Endothelial cell of umbilical vein (primary cell): Measurements from ENCODE around the gene GIMAP6. TPM values are rescaled to one million over a fixed set of nuclear protein-coding genes. Genes with fewer than 3 reads are reported as not detected.

Experiments used
- BruUV-seq: library from RNA; stranded (reverse); fragments of 400-500 nt; replicated peaks from 2 replicates; lab custom pipeline; 2021; lab: Mats Ljungman, UMichigan
- CTCF ChIA-PET: fragments of 300-600, 350-600 bp; sonication (Branson Sonifier 250); formaldehyde crosslinking; loops from one replicate; lab custom pipeline; 2021; ENCODE audit warnings: antibody characterized with exemption, inconsistent platforms; lab: Charles Lee
- POLR2A ChIA-PET: fragments of 300-600, 350-600 bp; sonication (Branson Sonifier 250); formaldehyde crosslinking; loops from one replicate; lab custom pipeline; 2021; ENCODE audit warnings: antibody characterized with exemption, inconsistent platforms; lab: Charles Lee
- DNase-seq: peaks from one replicate; pipeline ENCODE4 v3.0.0-alpha.2; 2011; ENCODE audit warnings: low read depth, low spot score
- FAIRE-seq: peaks from 2 replicates; lab custom pipeline; 2011; peaks lifted over from hg19 to GRCh38; lab: Jason Lieb, UNC
- H2AFZ ChIP-seq: 2 replicates; pipeline ENCODE4 v1.6.0; 2012; ENCODE audit warnings: low read depth, low read length, control low read depth, inconsistent platforms
- H3K27ac ChIP-seq: 2 replicates; pipeline ENCODE4 v1.5.1; 2011; ENCODE audit warnings: low read depth, mild to moderate bottlenecking, control low read depth, low read length, moderate library complexity; ENCODE audit not compliant: insufficient read depth
- H3K27me3 ChIP-seq, 2 experiments: 2 replicates each; pipeline versions ENCODE4 v1.6.0 to v1.6.1; 2011; ENCODE audit warnings: low read length in 2 of 2, mixed read lengths in 1 of 2; ENCODE audit not compliant: control insufficient read depth in 2 of 2, insufficient read depth in 2 of 2
- H3K36me3 ChIP-seq, 2 experiments: 2 replicates in 1 of 2; 3 replicates in 1 of 2; pipeline ENCODE4 v1.5.1; 2011; ENCODE audit warnings: low read length in 2 of 2, mild to moderate bottlenecking in 1 of 2, moderate library complexity in 1 of 2; ENCODE audit not compliant: control insufficient read depth in 2 of 2, insufficient read depth in 2 of 2; ENCODE audit errors: extremely low read depth in 1 of 2
- H3K4me1 ChIP-seq: 3 replicates; pipeline ENCODE4 v1.5.1; 2011; ENCODE audit warnings: mild to moderate bottlenecking, low read length; ENCODE audit not compliant: control insufficient read depth, insufficient read depth; ENCODE audit errors: extremely low read depth
- H3K4me2 ChIP-seq: 2 replicates; pipeline ENCODE4 v1.6.1; 2011; ENCODE audit warnings: low read length, control low read depth, mixed read lengths; ENCODE audit not compliant: insufficient read depth
- H3K4me3 ChIP-seq, 3 experiments: fragments of 200-600 bp in 1 of 3; sonication (generic), shearing (Covaris generic) in 1 of 3; replicated peaks in 1 of 3; 2 replicates each; pipeline ENCODE4 v1.5.1; 2011 to 2016; ENCODE audit warnings: control low read depth in 3 of 3, low read length in 3 of 3, mild to moderate bottlenecking in 2 of 3, inconsistent platforms in 1 of 3, low read depth in 1 of 3, moderate library complexity in 1 of 3; ENCODE audit not compliant: insufficient read depth in 1 of 3
- H3K79me2 ChIP-seq: 2 replicates; pipeline ENCODE4 v1.6.0; 2012; ENCODE audit warnings: low read length, inconsistent platforms; ENCODE audit not compliant: control insufficient read depth, insufficient read depth
- H3K9ac ChIP-seq: replicated peaks from 2 replicates; pipeline ENCODE3; 2011; ENCODE audit warnings: low read length, control low read depth; ENCODE audit not compliant: insufficient read depth; ENCODE audit errors: extremely low read depth
- H3K9me1 ChIP-seq: replicated peaks from 3 replicates; pipeline ENCODE4 v1.6.0; 2011; ENCODE audit warnings: mild to moderate bottlenecking, low read length; ENCODE audit not compliant: control insufficient read depth, insufficient read depth; ENCODE audit errors: extremely low read depth
- H3K9me3 ChIP-seq: replicated peaks from 2 replicates; pipeline ENCODE4 v1.5.1; 2012; ENCODE audit warnings: low read length, inconsistent platforms; ENCODE audit not compliant: control insufficient read depth, insufficient read depth
- H4K20me1 ChIP-seq: replicated peaks from 2 replicates; pipeline ENCODE3; 2011; ENCODE audit warnings: mild to moderate bottlenecking, low read length; ENCODE audit not compliant: control insufficient read depth, insufficient read depth; ENCODE audit errors: extremely low read depth
- EZH2 ChIP-seq: IDR thresholded peaks from 2 replicates; pipeline ENCODE4 v1.6.1; 2012; ENCODE audit warnings: borderline replicate concordance, low read depth, mild to moderate bottlenecking, moderate library complexity, low read length, inconsistent platforms; ENCODE audit not compliant: severe bottlenecking
- FOS ChIP-seq: IDR thresholded peaks from 2 replicates; pipeline ENCODE4 v1.6.1; 2011; ENCODE audit warnings: mild to moderate bottlenecking, low read length, moderate library complexity, borderline replicate concordance; ENCODE audit not compliant: insufficient read depth
- GATA2 ChIP-seq: IDR thresholded peaks from 2 replicates; pipeline ENCODE4 v1.7.0; 2011; ENCODE audit warnings: low read depth, mild to moderate bottlenecking, moderate library complexity, mixed read lengths, low read length; ENCODE audit not compliant: insufficient read length, insufficient read depth
- JUN ChIP-seq: IDR thresholded peaks from 2 replicates; pipeline ENCODE4 v1.6.1; 2011; ENCODE audit warnings: borderline replicate concordance, low read depth; ENCODE audit not compliant: insufficient read length, insufficient read depth
- MYC ChIP-seq: IDR thresholded peaks from one replicate; pipeline ENCODE4 v1.6.1; 2011; ENCODE audit warnings: mild to moderate bottlenecking, low read depth, low read length
- dilution Hi-C: fragments of 300-500 bp; cut with MboI; formaldehyde crosslinking; loops from one replicate; pipeline ENCODE4 v1.15.0; 2019; ENCODE audit warnings: low sequenced_read_pairs; ENCODE audit not compliant: extremely low pct_ligation_motif_present
- intact Hi-C: fragments of 100-400 bp; cut with micrococcal nuclease; formaldehyde crosslinking; loops from one replicate; pipeline ENCODE4 v1.10.0; 2022
- polyA plus RNA-seq, 4 experiments: library from polyadenylated mRNA; depleted of rRNA in 3 of 4; stranded (reverse) in 3 of 4; unstranded in 1 of 4; fragments of >200 nt; gene quantifications; 2 replicates each; pipeline versions ENCODE4 v1.2.1 to v1.2.3, GENCODE V29; 2011 to 2012; ENCODE audit warnings: missing spikeins in 1 of 4
- total RNA-seq: library from RNA; stranded (reverse); gene quantifications from 2 replicates; pipeline ENCODE4 v1.2.3, GENCODE V29; 2021
- TF ChIP-seq, protein P1 (sequence below), 2 donors: IDR thresholded peaks; 1 replicate in 1 of 2; 2 replicates in 1 of 2; pipeline ENCODE4 v1.5.1; 2011; ENCODE audit warnings: low read length in 2 of 2, mild to moderate bottlenecking in 2 of 2, moderate library complexity in 2 of 2, control low read depth in 1 of 2, inconsistent platforms in 1 of 2, low read depth in 1 of 2; ENCODE audit not compliant: insufficient read depth in 1 of 2; ENCODE audit errors: extremely low read depth in 1 of 2

GIMAP6 gene
- total and polyA plus RNA-seq, 2 donors (not counting 3 experiments of a cell fraction or from before 2014, with no cell fraction given) = 65.6 to 85.0 TPM

DNA sequence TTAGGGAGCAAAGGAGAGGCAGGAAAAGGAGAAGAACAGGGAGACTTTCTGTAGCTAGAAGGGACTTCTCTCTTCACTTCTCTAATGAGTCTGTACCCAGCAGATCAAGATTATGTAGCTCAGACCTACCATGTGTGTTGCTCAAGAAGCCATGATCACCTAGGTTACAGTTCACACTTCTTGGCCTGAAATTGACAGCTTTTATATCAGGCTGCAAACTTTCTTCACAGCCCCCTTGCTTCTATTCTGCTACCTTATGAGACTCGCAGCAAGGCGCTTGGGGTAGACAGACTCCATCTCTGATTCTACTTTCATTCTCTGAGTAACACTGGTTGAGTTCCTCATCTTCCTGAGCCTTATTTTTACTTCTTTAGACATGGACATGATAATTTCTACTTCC, 33.7 kb upstream of the GIMAP6 start:
- Histone ChIP-seq H3K4me1 (no peaks in the 10 kb centered on the region), H4K20me1 (no peaks in the 10 kb centered on the region), H3K9ac (no peak overlapping the region), H3K27me3 (no peaks in the 10 kb centered on the region), H3K4me2 (no peak overlapping the region), H3K79me2 (no peaks in the 10 kb centered on the region), H3K36me3 (no peaks in the 10 kb centered on the region), H2AFZ (no peak overlapping the region), H3K4me3 (no peak overlapping the region), H3K27ac (no peak overlapping the region), H3K9me3 (no peaks in the 10 kb centered on the region), H3K9me1 (no peaks in the 10 kb centered on the region)
- FAIRE-seq (no peak), DNase-seq (no peak)
- POLR2A ChIA-PET = no interaction called here
- TF ChIP-seq, protein P1, sequence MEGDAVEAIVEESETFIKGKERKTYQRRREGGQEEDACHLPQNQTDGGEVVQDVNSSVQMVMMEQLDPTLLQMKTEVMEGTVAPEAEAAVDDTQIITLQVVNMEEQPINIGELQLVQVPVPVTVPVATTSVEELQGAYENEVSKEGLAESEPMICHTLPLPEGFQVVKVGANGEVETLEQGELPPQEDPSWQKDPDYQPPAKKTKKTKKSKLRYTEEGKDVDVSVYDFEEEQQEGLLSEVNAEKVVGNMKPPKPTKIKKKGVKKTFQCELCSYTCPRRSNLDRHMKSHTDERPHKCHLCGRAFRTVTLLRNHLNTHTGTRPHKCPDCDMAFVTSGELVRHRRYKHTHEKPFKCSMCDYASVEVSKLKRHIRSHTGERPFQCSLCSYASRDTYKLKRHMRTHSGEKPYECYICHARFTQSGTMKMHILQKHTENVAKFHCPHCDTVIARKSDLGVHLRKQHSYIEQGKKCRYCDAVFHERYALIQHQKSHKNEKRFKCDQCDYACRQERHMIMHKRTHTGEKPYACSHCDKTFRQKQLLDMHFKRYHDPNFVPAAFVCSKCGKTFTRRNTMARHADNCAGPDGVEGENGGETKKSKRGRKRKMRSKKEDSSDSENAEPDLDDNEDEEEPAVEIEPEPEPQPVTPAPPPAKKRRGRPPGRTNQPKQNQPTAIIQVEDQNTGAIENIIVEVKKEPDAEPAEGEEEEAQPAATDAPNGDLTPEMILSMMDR (IDR thresholded peaks at IDR 0.05; ENCODE audit: extremely low read depth in 1 of 2, insufficient read depth in 1 of 2, low read depth in 1 of 2, low read length in 2 of 2) = no peak
- TF ChIP-seq EZH2 (no peak), GATA2 (no peak), MYC (no peak)
- no TSS peak for BruUV-seq
- intact Hi-C loops = no loop called here
- dilution Hi-C loops = no loop called here
- CTCF ChIA-PET = interaction anchor here (1.0 kb wide), 1 partner anchor 20 kb away, joined by 3 read pairs; the partner anchor contains the start of gene GIMAP2

DNA sequence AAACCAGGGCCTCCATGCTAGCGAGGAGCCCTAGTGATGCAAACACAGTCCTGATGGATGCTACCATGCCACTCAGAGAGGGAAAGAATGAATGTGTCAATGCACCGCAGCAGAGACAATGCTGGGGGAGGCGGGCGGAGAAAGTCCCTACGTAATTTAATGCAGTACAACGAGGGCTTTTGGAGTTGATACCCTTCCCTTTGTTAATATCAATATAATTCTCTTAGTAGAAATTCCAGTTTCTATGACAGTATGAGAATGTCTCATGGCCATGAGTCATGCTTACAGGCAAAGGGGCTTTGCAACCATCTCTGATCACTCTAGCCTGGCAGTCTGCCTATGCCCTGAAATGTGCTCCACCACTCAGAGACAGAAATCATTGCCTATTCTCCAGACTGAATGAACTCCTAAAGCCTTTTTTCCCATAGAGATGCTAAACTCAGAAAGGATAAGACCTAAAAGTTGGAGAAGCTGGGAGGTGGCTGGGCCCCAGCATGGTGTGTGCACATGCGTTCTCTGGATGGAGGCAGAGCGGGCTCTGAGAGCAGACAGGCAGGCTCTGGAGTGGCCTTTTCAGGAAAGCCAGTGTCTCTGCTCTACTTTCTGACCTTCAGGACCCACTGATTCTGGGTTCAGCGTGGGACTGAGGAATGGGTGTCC, 33.0 kb upstream of the GIMAP6 start:
- ChIA-PET POLR2A (no interaction called here), CTCF (no interaction called here)
- BruUV-seq = no TSS peak
- Histone ChIP-seq H3K4me2 (no peak overlapping the region), H4K20me1 (no peaks in the 10 kb centered on the region), H3K9me3 (no peaks in the 10 kb centered on the region), H3K27ac (no peak overlapping the region), H3K79me2 (no peaks in the 10 kb centered on the region), H3K4me3 (no peak overlapping the region), H3K9ac (no peak overlapping the region), H3K9me1 (no peaks in the 10 kb centered on the region), H3K27me3 (no peaks in the 10 kb centered on the region), H3K4me1 (no peaks in the 10 kb centered on the region), H3K36me3 (no peaks in the 10 kb centered on the region), H2AFZ (no peak overlapping the region)
- no peak for FAIRE-seq
- intact Hi-C loops (no loop called here), dilution Hi-C loops (no loop called here)
- no peak for DNase-seq
- TF ChIP-seq FOS (peak; percentile 26), MYC (no peak), JUN (peak; percentile 18)
